Activated CD4-positive, alpha-beta T cell treated with anti-CD3 and anti-CD28 coated beads for 48 hours (primary cell): ENCODE data around the gene NCMAP.
"Not testable (repeated sequence)": the region's sequence is repeated elsewhere in the genome, so short reads cannot be mapped to it uniquely, and the experiment has no call there.

ENCODE experiments used
- DNase-seq: peaks from one replicate; pipeline ENCODE4 v3.0.0-alpha.2; 2020

NCMAP gene

GRCh38 chr1:24544239-24544638, 11.6 kb upstream of the NCMAP start:
- DNase-seq: no peak

GRCh38 chr1:24545662-24546061, 10.2 kb upstream of the NCMAP start:
- no peak for DNase-seq

GRCh38 chr1:24547195-24547594, 8.7 kb upstream of the NCMAP start:
- DNase-seq: no peak

- no peak for DNase-seq
Observed at GRCh38 chr1:24548070-24548469, 7.8 kb upstream of the NCMAP start.

- DNase-seq: not testable (repeated sequence)
Observed at GRCh38 chr1:24549210-24549609, 6.7 kb upstream of the NCMAP start.

GRCh38 chr1:24551290-24551959, 4.5 kb upstream of the NCMAP start:
- DNase-seq: no peak

- no peak for DNase-seq
Observed at GRCh38 chr1:24551960-24552571, 3.8 kb upstream of the NCMAP start.

- no peak for DNase-seq
Observed at GRCh38 chr1:24553931-24554330, 2.0 kb upstream of the NCMAP start.

GRCh38 chr1:24554714-24555113, 1.2 kb upstream of the NCMAP start:
- no peak for DNase-seq

- DNase-seq: no peak
Observed at GRCh38 chr1:24556414-24556795, 518 bp downstream of the NCMAP start.

- DNase-seq: no peak
Observed at GRCh38 chr1:24557220-24557619, 1.3 kb downstream of the NCMAP start.

GRCh38 chr1:24557711-24558131, 1.8 kb downstream of the NCMAP start:
- no peak for DNase-seq

GRCh38 chr1:24558455-24558854, 2.6 kb downstream of the NCMAP start:
- DNase-seq: no peak

- DNase-seq: no peak
Observed at GRCh38 chr1:24558902-24559791, 3.3 kb downstream of the NCMAP start.

- DNase-seq: no peak
Observed at GRCh38 chr1:24560361-24560760, 4.5 kb downstream of the NCMAP start.

GRCh38 chr1:24562625-24563024, 6.7 kb downstream of the NCMAP start:
- no peak for DNase-seq

- no peak for DNase-seq
Observed at GRCh38 chr1:24564695-24565094, 8.8 kb downstream of the NCMAP start.

GRCh38 chr1:24566236-24566867, 10.5 kb downstream of the NCMAP start:
- no peak for DNase-seq

- DNase-seq: no peak
Observed at GRCh38 chr1:24567792-24568388, 12.0 kb downstream of the NCMAP start.

GRCh38 chr1:24568475-24568874, 12.6 kb downstream of the NCMAP start:
- no peak for DNase-seq

GRCh38 chr1:24570265-24571125, 14.6 kb downstream of the NCMAP start:
- no peak for DNase-seq

- no peak for DNase-seq
Observed at GRCh38 chr1:24572301-24572700, 16.4 kb downstream of the NCMAP start.
